Mucosa of rectum (tissue), 2 donors: ENCODE results near the gene PDZRN4.

Source experiments
- H3K27ac ChIP-seq, 2 donors: one replicate each; pipeline ENCODE4 v1.7.0; 2013; ENCODE audit warnings: inconsistent platforms in 2 of 2, low read depth in 2 of 2, low read length in 2 of 2
- H3K27me3 ChIP-seq, 2 donors: one replicate each; pipeline ENCODE4 v1.7.0; 2013; ENCODE audit warnings: low read length in 2 of 2; ENCODE audit not compliant: control insufficient read depth in 2 of 2, insufficient read depth in 2 of 2
- H3K36me3 ChIP-seq, 2 donors: one replicate each; pipeline ENCODE4 v1.7.0; 2013; ENCODE audit warnings: low read length in 2 of 2; ENCODE audit not compliant: control insufficient read depth in 2 of 2, insufficient read depth in 2 of 2
- H3K4me1 ChIP-seq, 2 donors: one replicate each; pipeline ENCODE4 v1.7.0; 2013; ENCODE audit warnings: low read length in 2 of 2, mild to moderate bottlenecking in 1 of 2; ENCODE audit not compliant: control insufficient read depth in 2 of 2, insufficient read depth in 2 of 2
- H3K4me3 ChIP-seq, 2 donors: one replicate each; pipeline ENCODE4 v1.7.0; 2013; ENCODE audit warnings: low read length in 2 of 2
- H3K9ac ChIP-seq, 2 donors: one replicate each; pipeline ENCODE4 v1.7.0; 2013; ENCODE audit warnings: low read length in 2 of 2, low read depth in 1 of 2, mild to moderate bottlenecking in 1 of 2
- H3K9me3 ChIP-seq, 2 donors: one replicate each; pipeline ENCODE4 v1.7.0; 2013; ENCODE audit warnings: low read length in 2 of 2; ENCODE audit not compliant: control insufficient read depth in 2 of 2
- donor health status: healthy.
- donor health status: Normal muscosa, but diverticular disease.

The PDZRN4 gene

DNA sequence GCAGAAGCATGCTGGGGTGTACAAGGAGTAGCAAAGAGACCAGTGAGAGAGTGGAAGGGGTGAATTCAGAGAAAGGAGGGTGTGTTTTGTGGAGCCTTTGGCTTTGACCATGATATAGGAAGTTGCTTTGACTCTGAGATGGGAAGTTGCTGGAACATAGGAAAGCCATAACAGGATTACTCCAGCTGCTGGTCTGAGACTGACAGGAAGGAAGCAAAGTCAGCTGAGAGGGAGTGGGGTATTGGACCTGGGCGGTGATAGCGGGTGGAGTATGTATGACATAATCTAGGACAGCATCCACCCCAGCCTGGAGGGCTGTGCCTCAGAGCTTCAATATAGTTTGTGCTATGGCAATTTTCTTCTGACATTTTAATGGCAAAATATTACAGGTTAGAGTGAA, 324.4 kb downstream of the PDZRN4 start:
- Histone ChIP-seq H3K27me3 (no peaks in the 10 kb centered on the region), H3K27ac (no peak overlapping the region), H3K9me3 (no peaks in the 10 kb centered on the region), H3K4me3 (no peak overlapping the region), H3K36me3 (no peaks in the 10 kb centered on the region), H3K4me1 (no peaks in the 10 kb centered on the region), H3K9ac (no peak overlapping the region)

DNA sequence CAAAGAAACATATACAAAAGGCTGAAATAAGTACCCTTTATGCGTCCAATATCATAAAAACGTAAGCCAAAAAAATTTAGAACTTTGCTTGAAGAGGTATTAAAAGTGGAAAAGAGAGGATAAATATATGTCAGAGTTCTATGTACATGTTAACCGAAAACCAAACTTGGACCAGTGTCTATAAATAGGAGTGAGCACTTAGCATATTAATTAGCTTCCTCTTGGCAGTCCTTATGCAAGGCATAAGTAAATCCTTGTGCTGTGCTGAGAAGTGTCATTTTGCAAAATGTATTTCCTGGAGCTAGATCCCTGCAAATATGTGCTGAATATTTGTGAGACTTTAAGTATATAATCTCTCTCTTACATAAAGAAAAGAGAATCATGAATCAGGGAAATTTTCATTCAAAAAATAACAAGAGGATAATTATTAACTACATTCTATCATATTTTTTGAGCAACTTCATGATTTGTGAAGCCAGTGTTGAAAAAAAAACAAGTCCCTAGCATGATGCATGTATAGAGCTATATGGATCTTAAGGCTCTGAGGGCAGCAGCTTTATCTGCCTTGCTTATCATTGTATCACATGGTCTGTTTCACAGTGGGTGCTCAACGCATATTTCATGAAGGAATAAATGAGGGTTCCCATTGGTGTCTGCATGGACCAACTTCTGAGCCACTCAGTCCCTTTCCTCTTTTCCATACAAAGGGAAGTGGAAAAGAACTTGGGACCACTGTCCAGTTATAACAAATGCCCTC, 326.1 kb downstream of the PDZRN4 start:
- Histone ChIP-seq H3K4me3 (no peak overlapping the region), H3K27me3 (no peaks in the 10 kb centered on the region), H3K27ac (no peak overlapping the region), H3K9ac (no peak overlapping the region), H3K36me3 (no peaks in the 10 kb centered on the region), H3K4me1 (no peaks in the 10 kb centered on the region), H3K9me3 (no peaks in the 10 kb centered on the region)

DNA sequence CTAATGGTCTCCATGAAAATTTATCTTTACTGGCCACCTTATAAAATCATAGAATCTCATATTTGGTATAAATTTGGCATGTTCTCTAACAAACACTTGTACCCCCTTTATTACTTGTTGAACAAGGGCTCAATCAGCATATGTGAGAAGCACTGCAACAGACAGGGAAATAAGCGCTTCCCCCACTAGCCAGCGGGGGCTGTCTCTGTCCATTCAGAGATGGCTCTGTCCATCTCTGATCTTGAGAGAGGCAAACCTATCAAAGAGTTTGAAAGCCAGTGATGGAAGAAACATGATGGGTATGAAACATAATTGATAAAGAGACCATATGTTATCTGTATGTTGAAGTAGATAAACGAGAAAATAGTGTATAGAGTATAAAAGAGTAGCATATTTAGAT, 326.8 kb downstream of the PDZRN4 start:
- no peaks in the 10 kb centered on the region for H3K27me3 ChIP-seq
- no peaks in the 10 kb centered on the region for H3K4me1 ChIP-seq
- no peak overlapping the region for H3K4me3 ChIP-seq
- no peaks in the 10 kb centered on the region for H3K36me3 ChIP-seq
- no peak overlapping the region for H3K27ac ChIP-seq
- H3K9me3 ChIP-seq: no peaks in the 10 kb centered on the region
- no peak overlapping the region for H3K9ac ChIP-seq

DNA sequence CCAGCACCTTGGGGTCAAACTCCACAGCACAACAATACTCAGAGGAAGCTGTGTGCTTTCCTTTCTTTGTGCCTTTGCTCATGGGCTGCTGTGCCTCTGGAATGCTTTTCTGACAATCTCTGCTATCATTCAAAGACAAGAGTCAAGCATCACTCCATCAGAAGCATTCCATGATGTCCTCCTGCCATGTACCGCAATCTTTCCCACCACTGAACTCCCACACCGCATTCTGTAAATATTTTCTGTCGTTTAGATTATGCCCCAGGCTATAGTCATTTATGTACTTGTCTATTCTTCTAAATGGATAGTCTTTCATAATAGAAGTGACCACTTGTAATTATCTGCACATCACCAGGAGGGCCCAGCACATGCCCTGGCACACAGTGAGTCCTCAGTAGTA, 327.8 kb downstream of the PDZRN4 start:
- H3K9ac ChIP-seq: no peak overlapping the region
- no peak overlapping the region for H3K4me3 ChIP-seq
- no peaks in the 10 kb centered on the region for H3K4me1 ChIP-seq
- H3K36me3 ChIP-seq: no peaks in the 10 kb centered on the region
- H3K9me3 ChIP-seq: no peaks in the 10 kb centered on the region
- H3K27me3 ChIP-seq: no peaks in the 10 kb centered on the region
- H3K27ac ChIP-seq: no peak overlapping the region

DNA sequence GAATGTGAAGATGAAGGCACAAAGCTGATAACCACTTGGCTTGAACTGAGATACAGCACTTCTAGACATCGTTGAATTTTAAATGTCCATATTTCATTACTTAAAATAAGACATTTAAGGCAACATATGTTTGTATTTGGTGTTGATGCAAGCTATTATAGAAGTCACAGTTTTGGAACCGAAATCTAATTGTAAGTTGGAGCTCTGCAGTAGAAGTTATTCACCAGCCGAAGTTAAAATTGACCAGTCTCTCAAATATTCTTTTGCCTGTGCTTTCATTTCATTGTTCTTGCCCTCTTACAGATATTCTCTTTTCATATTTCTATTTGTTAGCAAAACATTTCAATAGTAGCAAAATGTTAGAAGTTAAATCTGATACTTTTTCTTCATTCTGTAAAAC, 332.7 kb downstream of the PDZRN4 start:
- no peak overlapping the region for H3K27ac ChIP-seq

DNA sequence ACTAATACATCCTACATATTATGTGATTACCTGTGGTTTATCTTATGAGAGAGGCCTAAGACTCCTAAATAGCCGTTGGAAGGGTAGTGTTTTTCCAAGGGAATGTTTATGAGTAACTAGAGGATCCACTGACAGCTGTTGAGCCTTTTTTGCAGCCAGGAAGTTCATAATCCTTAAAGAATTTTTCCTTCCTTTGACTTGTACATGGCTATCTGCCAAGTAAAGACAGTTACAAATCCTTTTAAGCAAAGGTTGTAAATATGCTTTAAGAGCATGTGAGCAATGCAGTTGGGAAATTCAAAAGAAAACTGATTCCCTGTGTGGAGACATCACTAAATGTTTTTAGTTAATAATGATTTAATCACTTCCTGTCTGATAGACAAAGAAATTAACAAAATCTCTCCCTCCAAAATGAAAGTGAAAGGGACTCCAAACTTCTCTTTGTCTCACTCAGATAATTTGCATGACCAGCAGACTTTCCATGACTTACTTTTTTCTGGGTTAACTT, 333.8 kb downstream of the PDZRN4 start:
- H3K36me3 ChIP-seq: no peaks in the 10 kb centered on the region
- no peaks in the 10 kb centered on the region for H3K27me3 ChIP-seq
- no peak overlapping the region for H3K9ac ChIP-seq
- no peaks in the 10 kb centered on the region for H3K4me1 ChIP-seq
- peak overlapping the region in 1 of 2 donors; percentile 10 for H3K4me3 ChIP-seq
- no peak overlapping the region for H3K27ac ChIP-seq
- H3K9me3 ChIP-seq: no peaks in the 10 kb centered on the region

More for the DNA sequence above, 332.7 kb downstream of the PDZRN4 start:
- no peaks in the 10 kb centered on the region for H3K27me3 ChIP-seq
- no peaks in the 10 kb centered on the region for H3K9me3 ChIP-seq
- no peak overlapping the region for H3K4me3 ChIP-seq
- H3K36me3 ChIP-seq: no peaks in the 10 kb centered on the region
- H3K4me1 ChIP-seq: no peaks in the 10 kb centered on the region
- H3K9ac ChIP-seq: no peak overlapping the region

DNA sequence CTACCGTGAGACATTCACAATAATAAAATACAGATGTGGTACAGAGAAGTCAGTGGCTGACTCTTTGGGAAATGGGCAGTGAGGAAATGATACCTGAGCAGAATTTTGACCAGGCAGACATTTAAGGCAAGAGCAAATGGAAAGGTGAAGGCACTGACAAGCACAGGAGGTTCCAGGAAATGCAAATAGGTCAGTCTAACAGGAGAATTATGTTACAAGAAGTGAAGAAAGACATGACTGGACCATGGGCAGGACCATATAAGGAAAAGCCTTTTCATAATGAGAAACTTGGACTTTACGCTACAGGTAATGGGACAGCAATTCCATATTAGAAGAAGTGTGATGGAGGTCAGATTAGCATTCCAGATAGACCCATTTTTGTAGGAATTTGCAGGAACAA, 338.9 kb downstream of the PDZRN4 start:
- Histone ChIP-seq H3K27ac (no peak overlapping the region), H3K4me3 (no peak overlapping the region), H3K9ac (no peak overlapping the region), H3K9me3 (no peaks in the 10 kb centered on the region), H3K27me3 (no peaks in the 10 kb centered on the region), H3K4me1 (no peaks in the 10 kb centered on the region), H3K36me3 (no peaks in the 10 kb centered on the region)

DNA sequence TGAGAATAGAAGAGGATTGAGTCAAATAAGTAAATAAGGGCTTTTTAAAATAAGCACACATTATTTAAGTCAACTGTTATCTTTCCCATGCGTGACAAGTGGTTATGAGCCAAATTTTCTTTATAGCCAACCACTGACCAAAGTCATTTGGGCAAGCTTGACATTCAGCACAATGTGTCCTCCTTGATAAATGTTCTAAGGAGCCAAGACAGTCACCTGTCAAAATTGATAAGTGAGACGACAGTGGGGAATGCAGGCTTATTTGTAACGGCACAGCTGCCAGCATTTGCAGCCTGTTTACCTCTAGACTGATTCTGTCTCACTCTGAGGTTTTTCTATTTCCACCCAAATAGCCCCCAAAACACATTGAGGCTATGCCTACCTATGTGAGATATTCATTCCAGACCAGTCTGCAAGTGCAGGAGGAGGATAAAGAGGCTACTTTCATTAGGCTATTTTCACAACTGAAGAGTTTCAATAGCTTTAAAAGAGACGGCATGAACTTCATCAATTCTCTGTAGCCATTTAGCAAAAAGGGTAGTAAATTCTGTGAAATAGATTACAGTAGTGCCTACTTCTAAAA, 339.5 kb downstream of the PDZRN4 start:
- no peaks in the 10 kb centered on the region for H3K36me3 ChIP-seq
- H3K27ac ChIP-seq: no peak overlapping the region
- no peak overlapping the region for H3K9ac ChIP-seq
- no peaks in the 10 kb centered on the region for H3K4me1 ChIP-seq
- H3K9me3 ChIP-seq: no peaks in the 10 kb centered on the region
- H3K27me3 ChIP-seq: no peaks in the 10 kb centered on the region
- no peak overlapping the region for H3K4me3 ChIP-seq

DNA sequence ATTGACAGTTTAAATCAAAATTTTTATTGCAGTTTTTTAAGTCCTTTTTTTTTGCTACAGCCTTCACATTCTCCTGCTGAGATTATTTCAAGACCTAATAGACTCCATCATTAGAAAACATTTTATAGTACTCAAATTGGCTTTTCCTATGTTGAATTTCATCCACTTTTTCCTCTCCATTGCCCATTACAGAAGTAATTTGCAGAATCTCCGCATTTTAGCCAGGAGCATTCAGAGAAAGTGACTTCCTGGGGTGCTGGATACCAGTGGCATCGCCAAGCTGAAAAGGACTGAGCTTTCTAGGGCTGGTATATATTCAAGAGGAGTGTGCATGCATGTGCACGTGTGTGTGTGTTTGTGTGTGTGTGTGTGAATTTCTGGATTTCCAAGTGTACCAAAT, 340.8 kb downstream of the PDZRN4 start:
- H3K9me3 ChIP-seq: no peaks in the 10 kb centered on the region
- H3K36me3 ChIP-seq: no peaks in the 10 kb centered on the region
- no peaks in the 10 kb centered on the region for H3K27me3 ChIP-seq
- H3K4me3 ChIP-seq: no peak overlapping the region
- H3K4me1 ChIP-seq: no peaks in the 10 kb centered on the region
- no peak overlapping the region for H3K9ac ChIP-seq
- H3K27ac ChIP-seq: no peak overlapping the region

DNA sequence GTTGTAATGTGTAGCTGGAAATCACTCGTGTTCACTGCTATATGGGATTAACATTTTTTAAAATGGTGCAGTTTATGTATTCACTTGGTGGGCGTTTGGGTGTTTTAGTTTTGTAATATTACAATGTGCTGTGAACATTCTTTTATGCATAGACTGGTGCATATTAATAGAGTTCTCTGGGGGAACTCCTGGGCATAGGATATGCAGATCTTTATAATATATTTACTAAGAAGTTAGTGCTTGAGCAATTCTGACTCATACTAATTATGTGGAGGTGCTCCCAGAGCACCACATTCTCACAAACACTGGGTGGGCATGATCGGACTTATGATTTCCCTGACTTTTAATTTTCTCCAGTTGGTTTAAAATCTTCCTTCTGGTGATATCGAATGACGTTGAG, 342.3 kb downstream of the PDZRN4 start:
- H3K9me3 ChIP-seq: no peaks in the 10 kb centered on the region
- no peaks in the 10 kb centered on the region for H3K27me3 ChIP-seq
- no peaks in the 10 kb centered on the region for H3K36me3 ChIP-seq
- H3K4me1 ChIP-seq: no peaks in the 10 kb centered on the region
- no peak overlapping the region for H3K27ac ChIP-seq
- no peak overlapping the region for H3K4me3 ChIP-seq
- H3K9ac ChIP-seq: no peak overlapping the region
